ENCODE measurements around the gene MVB12A.

DNA sequence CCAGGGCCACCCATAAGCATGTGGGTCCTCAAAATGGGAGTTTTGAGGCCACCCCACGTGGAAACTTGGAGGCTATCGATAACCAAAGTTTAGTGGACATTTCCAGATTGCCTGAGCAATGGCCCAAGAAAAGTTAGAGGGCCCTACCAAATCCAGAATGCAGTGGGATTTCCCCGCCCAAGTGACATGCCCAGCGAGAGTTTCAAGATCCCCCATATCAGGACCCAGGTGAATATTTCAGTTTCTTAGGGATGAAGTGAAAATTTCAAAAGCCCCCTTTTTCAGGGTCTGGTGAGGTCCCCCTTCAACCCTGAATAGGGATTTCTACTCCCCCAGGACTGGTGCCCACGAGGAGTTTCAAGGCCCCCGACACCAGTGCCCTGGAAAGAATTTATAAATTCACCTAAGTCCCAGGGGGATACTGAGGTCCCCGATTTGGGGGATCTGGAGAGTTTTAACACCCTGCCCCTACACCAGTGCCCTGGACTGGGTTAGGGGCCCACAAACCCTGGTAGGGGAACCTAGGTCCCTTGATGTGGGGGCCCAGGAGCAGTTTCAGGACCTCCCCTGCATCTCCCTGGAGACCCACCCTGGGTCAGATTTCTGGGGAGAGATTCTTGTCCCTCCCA lies 15.1 kb upstream of the MVB12A start:
- TF ChIP-seq, protein P1, sequence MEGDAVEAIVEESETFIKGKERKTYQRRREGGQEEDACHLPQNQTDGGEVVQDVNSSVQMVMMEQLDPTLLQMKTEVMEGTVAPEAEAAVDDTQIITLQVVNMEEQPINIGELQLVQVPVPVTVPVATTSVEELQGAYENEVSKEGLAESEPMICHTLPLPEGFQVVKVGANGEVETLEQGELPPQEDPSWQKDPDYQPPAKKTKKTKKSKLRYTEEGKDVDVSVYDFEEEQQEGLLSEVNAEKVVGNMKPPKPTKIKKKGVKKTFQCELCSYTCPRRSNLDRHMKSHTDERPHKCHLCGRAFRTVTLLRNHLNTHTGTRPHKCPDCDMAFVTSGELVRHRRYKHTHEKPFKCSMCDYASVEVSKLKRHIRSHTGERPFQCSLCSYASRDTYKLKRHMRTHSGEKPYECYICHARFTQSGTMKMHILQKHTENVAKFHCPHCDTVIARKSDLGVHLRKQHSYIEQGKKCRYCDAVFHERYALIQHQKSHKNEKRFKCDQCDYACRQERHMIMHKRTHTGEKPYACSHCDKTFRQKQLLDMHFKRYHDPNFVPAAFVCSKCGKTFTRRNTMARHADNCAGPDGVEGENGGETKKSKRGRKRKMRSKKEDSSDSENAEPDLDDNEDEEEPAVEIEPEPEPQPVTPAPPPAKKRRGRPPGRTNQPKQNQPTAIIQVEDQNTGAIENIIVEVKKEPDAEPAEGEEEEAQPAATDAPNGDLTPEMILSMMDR (conservative IDR thresholded peaks at IDR 0.05; ENCODE audit: low read depth, low read length), result no peak
- no peak for TF ChIP-seq EZH2 (IDR thresholded peaks at IDR 0.05; ENCODE audit: low read length, unreplicated experiment)
